Activated CD4-positive, alpha-beta T cell treated with anti-CD3 and anti-CD28 coated beads, Interleukin-2, amount 10 ng/mL, durations not matched to agents 24 days and 14 days (primary cell): ENCODE data around the gene CLRN1. TPM values are rescaled to one million over a fixed set of nuclear protein-coding genes. Genes with fewer than 3 reads are reported as not detected.

ENCODE experiments used
- DNase-seq: peaks from one replicate; pipeline ENCODE4 v3.0.0; 2022
- H3K27ac Mint-ChIP-seq: one replicate; pipeline ENCODE4 v1.8.0; 2022; ENCODE audit warnings: mild to moderate bottlenecking, mixed read lengths
- H3K27me3 Mint-ChIP-seq: one replicate; pipeline ENCODE4 v1.8.0; 2022; ENCODE audit warnings: mixed read lengths
- H3K36me3 Mint-ChIP-seq: one replicate; pipeline ENCODE4 v1.8.0; 2022; ENCODE audit warnings: low read depth, mild to moderate bottlenecking, mixed read lengths
- H3K4me1 Mint-ChIP-seq: one replicate; pipeline ENCODE4 v1.8.0; 2021; ENCODE audit warnings: mixed read lengths
- H3K4me3 Mint-ChIP-seq: one replicate; pipeline ENCODE4 v1.8.0; 2022; ENCODE audit warnings: mild to moderate bottlenecking, moderate library complexity, mixed read lengths
- H3K9me3 Mint-ChIP-seq: one replicate; pipeline ENCODE4 v1.8.0; 2021; ENCODE audit warnings: mixed read lengths
- intact Hi-C: fragments of 100-400 bp; cut with micrococcal nuclease; formaldehyde crosslinking; loops from one replicate; pipeline ENCODE4 v1.15.1; 2023
- total RNA-seq: library from RNA; stranded (reverse); gene quantifications from 2 replicates; pipeline ENCODE4 v1.2.3, GENCODE V29; 2022

Gene CLRN1
- total RNA-seq, 1 donor from 2014 or later = not detected

- Mint-ChIP-seq H3K4me3 (no peak overlapping the region), H3K9me3 (no peaks in the 10 kb centered on the region), H3K36me3 (no peaks in the 10 kb centered on the region), H3K27ac (no peak overlapping the region), H3K4me1 (no peaks in the 10 kb centered on the region), H3K27me3 (peaks cover 22% of the 10 kb centered on the region)
- no peak for DNase-seq
- intact Hi-C loops = no loop called here
Measured at GRCh38 chr3:150960708-150961684, 11.5 kb downstream of the CLRN1 start.

GRCh38 chr3:150958683-150959082 lies 13.8 kb downstream of the CLRN1 start:
- no peak overlapping the region for H3K27ac Mint-ChIP-seq
- intact Hi-C loops = no loop called here
- no peak for DNase-seq
- peaks cover 20% of the 10 kb centered on the region for H3K27me3 Mint-ChIP-seq
- H3K4me3 Mint-ChIP-seq = no peak overlapping the region
- no peaks in the 10 kb centered on the region for H3K4me1 Mint-ChIP-seq
- H3K9me3 Mint-ChIP-seq = no peaks in the 10 kb centered on the region
- no peaks in the 10 kb centered on the region for H3K36me3 Mint-ChIP-seq

GRCh38 chr3:150956376-150956775 lies 16.2 kb downstream of the CLRN1 start:
- Mint-ChIP-seq H3K36me3 (no peaks in the 10 kb centered on the region), H3K27ac (no peak overlapping the region), H3K4me1 (no peaks in the 10 kb centered on the region), H3K27me3 (peaks cover 11% of the 10 kb centered on the region), H3K9me3 (no peaks in the 10 kb centered on the region), H3K4me3 (no peak overlapping the region)
- DNase-seq = no peak
- intact Hi-C loops = no loop called here

DNA sequence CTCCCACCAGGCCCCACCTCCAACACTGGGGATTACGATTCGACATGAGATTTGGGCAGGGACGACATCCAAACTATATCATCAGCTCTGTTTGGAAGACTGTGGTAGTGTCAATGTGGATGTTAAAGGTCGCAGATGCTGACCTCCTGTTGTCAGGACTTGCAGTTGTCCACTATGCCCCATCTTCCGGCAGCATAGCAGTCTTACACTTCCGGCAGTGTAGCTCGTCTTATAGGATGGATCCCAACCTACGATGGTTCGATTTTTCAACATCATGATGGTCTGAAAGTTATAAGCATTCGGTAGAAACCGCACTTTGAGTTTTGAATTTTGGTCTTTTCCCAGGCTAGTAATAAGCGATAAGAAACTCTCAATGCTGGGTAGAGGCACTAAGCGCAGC lies 20.6 kb downstream of the CLRN1 start:
- Mint-ChIP-seq H3K27me3 (peaks cover 16% of the 10 kb centered on the region), H3K27ac (no peak overlapping the region), H3K9me3 (no peaks in the 10 kb centered on the region), H3K36me3 (no peaks in the 10 kb centered on the region), H3K4me1 (no peaks in the 10 kb centered on the region), H3K4me3 (no peak overlapping the region)
- intact Hi-C loops = no loop called here
- no peak for DNase-seq

- Mint-ChIP-seq H3K27me3 (peaks cover 12% of the 10 kb centered on the region), H3K9me3 (no peaks in the 10 kb centered on the region), H3K4me1 (no peaks in the 10 kb centered on the region), H3K36me3 (no peaks in the 10 kb centered on the region), H3K27ac (no peak overlapping the region), H3K4me3 (no peak overlapping the region)
- intact Hi-C loops = no loop called here
- DNase-seq = no peak
Measured at GRCh38 chr3:150945226-150946032, 27.1 kb downstream of the CLRN1 start.

DNA sequence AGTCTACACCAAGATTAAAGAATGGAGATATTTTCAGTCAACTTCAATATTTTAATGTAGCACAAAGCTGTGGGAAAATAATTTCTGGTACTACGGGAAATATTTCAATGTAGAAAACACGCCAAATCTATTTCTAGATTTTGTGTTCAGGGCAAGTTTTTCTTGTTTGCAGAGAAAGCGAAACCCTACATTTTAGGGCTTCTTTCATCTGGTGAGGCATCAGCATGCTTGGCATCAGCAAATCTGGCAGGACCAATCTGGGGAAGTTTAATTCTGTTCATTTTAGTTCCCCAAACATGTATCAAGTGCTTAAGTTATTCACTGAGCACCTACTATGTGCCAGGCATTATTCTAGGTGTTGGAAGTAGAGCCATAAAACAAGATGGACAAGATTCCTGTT lies 30.3 kb downstream of the CLRN1 start:
- H3K27me3 Mint-ChIP-seq = peaks cover 17% of the 10 kb centered on the region
- H3K9me3 Mint-ChIP-seq = no peaks in the 10 kb centered on the region
- H3K36me3 Mint-ChIP-seq = no peaks in the 10 kb centered on the region
- H3K4me3 Mint-ChIP-seq = no peak overlapping the region
- DNase-seq = no peak
- no peak overlapping the region for H3K27ac Mint-ChIP-seq
- H3K4me1 Mint-ChIP-seq = no peaks in the 10 kb centered on the region
- intact Hi-C loops = no loop called here

DNA sequence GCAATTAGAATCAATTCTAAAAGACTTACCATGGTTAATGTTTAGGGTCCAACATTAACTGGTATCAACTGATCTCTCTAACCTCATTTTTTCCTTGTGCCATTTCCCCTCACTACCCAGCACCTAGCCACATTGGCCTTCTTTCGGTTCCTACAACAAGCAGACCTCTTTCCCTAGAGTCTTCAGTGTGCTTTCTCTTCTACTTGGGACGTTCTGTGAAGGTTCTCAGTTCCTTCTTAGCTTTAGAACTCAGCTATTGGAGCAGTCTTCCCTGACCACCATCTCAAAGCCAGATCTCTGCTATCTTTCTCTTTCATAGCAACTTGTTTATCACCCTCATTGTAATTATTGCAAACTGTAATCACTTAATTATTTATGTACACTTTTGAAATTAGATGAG lies 35.8 kb downstream of the CLRN1 start:
- no peaks in the 10 kb centered on the region for H3K36me3 Mint-ChIP-seq
- intact Hi-C loops = no loop called here
- peaks cover 4% of the 10 kb centered on the region for H3K9me3 Mint-ChIP-seq
- DNase-seq = no peak
- no peak overlapping the region for H3K27ac Mint-ChIP-seq
- H3K4me3 Mint-ChIP-seq = no peak overlapping the region
- no peaks in the 10 kb centered on the region for H3K4me1 Mint-ChIP-seq
- H3K27me3 Mint-ChIP-seq = peaks cover 41% of the 10 kb centered on the region

DNA sequence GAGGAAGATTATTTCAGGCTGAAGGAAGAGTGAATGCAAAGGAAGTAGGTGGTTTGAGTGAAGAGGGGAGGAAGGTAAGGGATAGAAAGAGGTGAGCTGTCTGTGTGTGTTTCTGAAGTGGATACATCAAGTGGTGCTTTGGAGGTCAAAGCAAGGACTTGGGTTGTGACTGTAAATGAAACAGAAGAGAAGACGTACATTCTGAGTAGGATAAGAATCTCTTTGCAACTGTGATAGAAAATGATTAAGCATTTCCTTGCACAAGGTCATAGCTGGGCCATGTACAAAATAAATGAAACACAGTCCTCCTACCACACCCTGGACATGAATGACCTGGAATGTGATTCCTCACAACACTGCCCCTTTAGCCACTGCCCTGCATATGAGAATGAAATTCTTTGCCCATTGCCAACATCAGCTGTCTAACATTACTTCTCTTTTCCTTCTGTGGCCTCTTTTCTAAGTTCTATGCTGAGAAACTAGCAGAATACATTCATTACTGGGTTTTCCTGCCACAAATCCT lies 39.0 kb downstream of the CLRN1 start:
- Mint-ChIP-seq H3K27ac (no peak overlapping the region), H3K27me3 (peaks cover 44% of the 10 kb centered on the region), H3K36me3 (no peaks in the 10 kb centered on the region), H3K4me3 (no peak overlapping the region), H3K4me1 (no peaks in the 10 kb centered on the region), H3K9me3 (peaks cover 4% of the 10 kb centered on the region)
- intact Hi-C loops = no loop called here
- DNase-seq = no peak

DNA sequence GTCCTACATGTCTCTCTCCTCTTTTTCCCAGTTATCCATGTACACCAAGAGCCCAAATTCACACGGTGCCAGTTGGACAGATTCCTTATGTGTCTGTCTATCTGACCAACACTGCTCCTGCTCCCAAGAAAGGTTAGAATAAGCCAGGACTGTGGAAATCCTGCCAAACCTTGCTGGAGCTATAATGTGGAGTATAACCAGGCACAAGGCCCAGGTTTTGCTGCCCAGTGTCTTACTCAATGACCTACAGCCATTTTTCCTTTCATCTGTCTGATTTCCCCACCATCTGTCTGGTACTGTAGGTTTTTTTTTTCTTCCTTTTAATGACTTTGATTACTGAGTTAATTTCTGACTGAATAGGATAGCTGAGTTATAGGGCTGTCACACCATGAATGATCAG lies 40.8 kb downstream of the CLRN1 start:
- H3K27me3 Mint-ChIP-seq = peaks cover 43% of the 10 kb centered on the region
- intact Hi-C loops = no loop called here
- no peaks in the 10 kb centered on the region for H3K4me1 Mint-ChIP-seq

GRCh38 chr3:150930839-150931238 lies 41.7 kb downstream of the CLRN1 start:
- H3K27me3 Mint-ChIP-seq = peaks cover 40% of the 10 kb centered on the region
- DNase-seq = no peak
- H3K4me3 Mint-ChIP-seq = no peak overlapping the region
- intact Hi-C loops = no loop called here
- H3K36me3 Mint-ChIP-seq = no peaks in the 10 kb centered on the region
- no peaks in the 10 kb centered on the region for H3K9me3 Mint-ChIP-seq
- H3K27ac Mint-ChIP-seq = no peak overlapping the region
- peaks cover under 1% of the 10 kb centered on the region for H3K4me1 Mint-ChIP-seq

More for the DNA sequence above, 40.8 kb downstream of the CLRN1 start:
- Mint-ChIP-seq H3K4me3 (no peak overlapping the region), H3K9me3 (peaks cover 4% of the 10 kb centered on the region), H3K36me3 (no peaks in the 10 kb centered on the region), H3K27ac (no peak overlapping the region)
- DNase-seq = no peak

- peaks cover 2% of the 10 kb centered on the region for H3K4me1 Mint-ChIP-seq
- no peak overlapping the region for H3K4me3 Mint-ChIP-seq
- H3K27me3 Mint-ChIP-seq = peaks cover 35% of the 10 kb centered on the region
- no peak for DNase-seq
- no peaks in the 10 kb centered on the region for H3K36me3 Mint-ChIP-seq
- H3K9me3 Mint-ChIP-seq = no peaks in the 10 kb centered on the region
- H3K27ac Mint-ChIP-seq = no peak overlapping the region
- intact Hi-C loops = loop anchor here (5.0 kb wide), 1 partner anchor 159 kb away; the partner anchor contains the start of gene MED12L
Measured at GRCh38 chr3:150928234-150928633, 44.3 kb downstream of the CLRN1 start.

GRCh38 chr3:150926328-150926727 lies 46.2 kb downstream of the CLRN1 start:
- no peaks in the 10 kb centered on the region for H3K36me3 Mint-ChIP-seq
- no peak overlapping the region for H3K27ac Mint-ChIP-seq
- no peaks in the 10 kb centered on the region for H3K9me3 Mint-ChIP-seq
- DNase-seq = no peak
- H3K27me3 Mint-ChIP-seq = peaks cover 20% of the 10 kb centered on the region
- H3K4me1 Mint-ChIP-seq = peaks cover 2% of the 10 kb centered on the region
- intact Hi-C loops = loop anchor here (5.0 kb wide), 1 partner anchor 161 kb away; the partner anchor contains the start of gene MED12L
- H3K4me3 Mint-ChIP-seq = no peak overlapping the region

DNA sequence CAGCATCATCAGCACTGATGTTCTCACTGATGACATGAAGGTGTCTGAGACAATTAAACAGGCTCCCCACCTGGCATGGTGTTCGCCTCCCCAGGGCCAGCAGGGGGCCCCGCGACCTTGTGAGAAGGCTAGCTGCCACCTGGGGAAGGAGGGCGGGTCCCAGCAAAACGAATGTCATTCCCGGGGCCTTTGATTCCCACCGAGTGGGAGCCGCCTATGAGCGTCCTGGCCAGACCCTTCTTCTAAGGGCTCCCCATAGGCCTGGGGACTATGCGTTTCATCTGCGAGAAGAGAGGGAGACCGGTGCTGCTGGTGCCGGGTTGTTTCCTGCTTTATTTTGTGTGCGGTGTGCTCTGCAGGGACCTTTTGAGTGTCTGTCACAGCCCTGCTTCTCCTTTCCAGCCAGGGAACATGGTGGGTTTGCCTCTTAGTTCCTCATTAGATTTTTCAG lies 46.8 kb downstream of the CLRN1 start:
- Mint-ChIP-seq H3K9me3 (no peaks in the 10 kb centered on the region), H3K27me3 (peaks cover 14% of the 10 kb centered on the region), H3K27ac (no peak overlapping the region), H3K36me3 (no peaks in the 10 kb centered on the region), H3K4me3 (peak overlapping the region; percentile 52), H3K4me1 (peaks cover 2% of the 10 kb centered on the region)
- DNase-seq = peak; percentile 85
- intact Hi-C loops = loop anchor here (1.0 to 5.0 kb wide), 2 partner anchors 162 to 221 kb away; partner anchors contain the start of gene MED12L

DNA sequence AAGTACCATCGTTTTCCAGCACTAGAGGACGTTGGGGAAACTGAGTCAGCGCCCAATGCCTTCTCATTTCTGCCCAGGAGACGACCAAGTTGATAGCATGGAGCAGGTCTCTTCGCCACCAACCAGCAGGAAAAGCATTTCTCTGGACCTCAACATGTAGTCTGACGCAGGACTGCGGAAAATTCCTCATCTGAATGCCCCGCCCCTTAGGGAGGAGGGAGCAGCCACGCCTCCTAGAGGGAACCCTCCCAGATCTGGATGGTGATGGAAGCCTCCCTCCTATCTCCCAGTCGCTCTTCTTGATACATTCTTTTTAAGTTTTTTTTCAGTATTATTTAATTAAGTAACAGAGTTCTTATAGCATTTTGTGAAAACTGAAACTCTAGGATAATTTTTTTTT lies 49.9 kb downstream of the CLRN1 start:
- no peaks in the 10 kb centered on the region for H3K9me3 Mint-ChIP-seq
- H3K4me1 Mint-ChIP-seq = peaks cover 2% of the 10 kb centered on the region
- intact Hi-C loops = no loop called here
- no peak overlapping the region for H3K4me3 Mint-ChIP-seq
- DNase-seq = no peak
- H3K27ac Mint-ChIP-seq = no peak overlapping the region
- peaks cover 23% of the 10 kb centered on the region for H3K27me3 Mint-ChIP-seq
- H3K36me3 Mint-ChIP-seq = no peaks in the 10 kb centered on the region
